AG04449 (cell line): Measurements from ENCODE around the gene KCNQ5.

Experiments
- CTCF ChIA-PET: fragments of 350-600 bp; formaldehyde crosslinking; extraction: SDS; loops from one replicate; lab custom pipeline; 2021; ENCODE audit warnings: antibody characterized with exemption; lab: Yijun Ruan, JAX
- POLR2A ChIA-PET: fragments of 400-600, 350-600 bp; formaldehyde crosslinking; extraction: SDS; loops from one replicate; lab custom pipeline; 2020; ENCODE audit warnings: antibody characterized with exemption, inconsistent platforms; lab: Yijun Ruan, JAX
- DNase-seq: peaks from one replicate; pipeline ENCODE4 v3.0.0-alpha.2; 2010; ENCODE audit warnings: low read depth, low spot score
- H3K4me3 ChIP-seq: 2 replicates; pipeline ENCODE4 v1.5.1; 2011; ENCODE audit warnings: low read depth, mild to moderate bottlenecking, control low read depth, low read length
- TF ChIP-seq, protein P1 (sequence below): IDR thresholded peaks from one replicate; pipeline ENCODE4 v1.5.1; 2011; ENCODE audit warnings: mild to moderate bottlenecking, moderate library complexity, low read length, control low read depth, inconsistent platforms; ENCODE audit not compliant: insufficient read depth; ENCODE audit errors: missing control alignments

The KCNQ5 gene

DNA sequence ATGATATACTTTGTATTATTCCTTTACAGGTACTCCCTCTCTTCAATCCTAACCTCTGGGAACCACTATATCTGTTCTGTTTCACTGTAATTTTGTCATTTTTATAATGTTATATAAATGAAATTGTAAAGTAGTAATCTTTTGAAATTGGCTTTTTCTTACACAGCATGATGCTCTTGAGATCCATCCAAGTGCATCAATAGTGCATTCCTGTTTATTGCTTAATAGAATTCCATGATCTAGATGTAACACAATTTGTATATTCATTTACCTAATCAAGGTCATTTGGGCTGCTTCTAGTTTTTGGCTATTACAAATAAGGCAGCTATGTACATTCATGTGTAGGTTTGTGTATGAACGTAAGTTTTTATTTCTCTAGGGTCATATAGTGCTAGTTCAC lies 428.8 kb downstream of the KCNQ5 start:
- ChIA-PET CTCF (no interaction called here), POLR2A (no interaction called here)
- no peak overlapping the region for H3K4me3 ChIP-seq

DNA sequence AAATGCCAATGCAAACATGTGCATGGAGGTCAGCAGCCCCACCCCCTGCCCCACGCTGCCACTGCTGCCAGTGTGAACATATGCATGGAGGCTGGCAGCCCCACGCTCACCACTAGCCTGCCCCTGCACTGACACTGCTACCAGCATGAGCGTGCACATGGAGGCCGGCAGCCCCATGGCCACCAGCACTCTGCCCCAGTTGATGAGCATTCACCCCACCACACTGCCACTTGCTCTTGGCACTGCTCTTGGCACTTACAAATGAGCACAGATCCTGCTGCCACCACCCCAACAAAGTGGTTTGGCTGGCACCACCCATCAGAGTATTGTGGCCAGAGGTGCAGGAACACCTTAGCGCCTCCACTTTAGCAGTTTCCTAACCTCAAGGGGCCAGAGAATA lies 429.3 kb downstream of the KCNQ5 start:
- DNase-seq: no peak
- ChIA-PET POLR2A (no interaction called here), CTCF (no interaction called here)
- no peak overlapping the region for H3K4me3 ChIP-seq
- TF ChIP-seq, protein P1, sequence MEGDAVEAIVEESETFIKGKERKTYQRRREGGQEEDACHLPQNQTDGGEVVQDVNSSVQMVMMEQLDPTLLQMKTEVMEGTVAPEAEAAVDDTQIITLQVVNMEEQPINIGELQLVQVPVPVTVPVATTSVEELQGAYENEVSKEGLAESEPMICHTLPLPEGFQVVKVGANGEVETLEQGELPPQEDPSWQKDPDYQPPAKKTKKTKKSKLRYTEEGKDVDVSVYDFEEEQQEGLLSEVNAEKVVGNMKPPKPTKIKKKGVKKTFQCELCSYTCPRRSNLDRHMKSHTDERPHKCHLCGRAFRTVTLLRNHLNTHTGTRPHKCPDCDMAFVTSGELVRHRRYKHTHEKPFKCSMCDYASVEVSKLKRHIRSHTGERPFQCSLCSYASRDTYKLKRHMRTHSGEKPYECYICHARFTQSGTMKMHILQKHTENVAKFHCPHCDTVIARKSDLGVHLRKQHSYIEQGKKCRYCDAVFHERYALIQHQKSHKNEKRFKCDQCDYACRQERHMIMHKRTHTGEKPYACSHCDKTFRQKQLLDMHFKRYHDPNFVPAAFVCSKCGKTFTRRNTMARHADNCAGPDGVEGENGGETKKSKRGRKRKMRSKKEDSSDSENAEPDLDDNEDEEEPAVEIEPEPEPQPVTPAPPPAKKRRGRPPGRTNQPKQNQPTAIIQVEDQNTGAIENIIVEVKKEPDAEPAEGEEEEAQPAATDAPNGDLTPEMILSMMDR: no peak

More for the DNA sequence above, 428.8 kb downstream of the KCNQ5 start:
- TF ChIP-seq, protein P1: no peak
- no peak for DNase-seq

DNA sequence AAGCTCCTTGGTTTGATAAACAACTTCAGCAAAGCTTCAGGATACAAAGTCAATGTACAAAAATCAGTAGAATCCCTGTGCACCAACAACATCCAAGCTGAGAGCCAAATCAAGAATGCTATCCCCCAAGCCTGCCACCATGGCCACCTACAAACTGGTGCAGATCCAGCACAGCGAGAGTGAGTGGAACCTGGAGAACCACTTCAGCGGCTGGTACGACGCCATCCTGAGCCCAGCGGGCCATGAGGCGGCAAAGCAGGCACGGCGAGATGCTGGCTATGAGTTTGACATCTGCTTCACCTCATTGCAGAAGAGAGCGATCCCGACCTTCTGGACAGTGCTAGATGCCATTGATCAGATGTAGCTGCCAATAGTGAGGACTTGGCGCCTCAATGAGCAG lies 433.1 kb downstream of the KCNQ5 start:
- CTCF ChIA-PET: no interaction called here
- no peak for DNase-seq
- TF ChIP-seq, protein P1: no peak
- no peak overlapping the region for H3K4me3 ChIP-seq
- POLR2A ChIA-PET: no interaction called here

DNA sequence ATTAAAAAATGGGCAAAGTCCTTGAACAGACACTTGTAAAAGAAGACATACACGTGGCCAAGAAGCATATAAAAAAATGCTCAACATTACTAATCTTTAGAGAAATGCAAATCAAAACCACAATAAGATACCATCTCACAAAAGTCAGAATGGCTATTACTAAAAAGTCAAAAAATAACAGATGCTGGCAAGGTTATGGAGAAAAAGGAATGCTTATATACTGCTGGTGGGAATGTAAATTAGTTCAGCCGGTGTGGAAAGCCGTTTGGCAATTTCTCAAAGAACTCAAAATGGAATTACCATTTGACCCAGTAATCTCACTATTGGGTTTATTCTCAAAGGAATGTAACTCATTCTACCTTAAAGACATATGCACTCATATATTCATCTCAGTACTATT lies 436.9 kb downstream of the KCNQ5 start:
- POLR2A ChIA-PET: interaction anchor here (0.6 kb wide), 1 partner anchor 350 kb away, joined by 3 read pairs; no protein-coding TSS in a partner anchor
- CTCF ChIA-PET: no interaction called here
- TF ChIP-seq, protein P1: no peak
- no peak overlapping the region for H3K4me3 ChIP-seq
- DNase-seq: peak; percentile 45

DNA sequence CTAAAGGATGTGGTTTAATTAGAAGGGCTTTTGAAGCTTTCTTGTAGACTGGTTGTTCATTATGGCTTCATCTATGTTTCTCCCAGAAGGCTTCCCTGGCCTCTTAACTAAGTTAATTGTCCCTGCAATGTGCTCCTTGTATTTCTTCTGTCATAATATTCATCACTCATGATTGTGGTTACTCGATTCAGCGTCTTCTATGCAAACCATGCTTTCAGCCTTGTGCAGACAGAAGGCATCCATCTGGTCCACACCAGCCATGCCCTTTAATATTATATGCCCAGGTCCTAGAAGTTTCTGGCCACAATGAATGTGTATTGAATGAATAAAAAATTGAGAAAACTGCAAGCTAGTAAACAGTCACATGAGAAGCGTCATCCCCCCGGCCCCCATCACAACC lies 440.3 kb downstream of the KCNQ5 start:
- POLR2A ChIA-PET: no interaction called here
- H3K4me3 ChIP-seq: no peak overlapping the region

DNA sequence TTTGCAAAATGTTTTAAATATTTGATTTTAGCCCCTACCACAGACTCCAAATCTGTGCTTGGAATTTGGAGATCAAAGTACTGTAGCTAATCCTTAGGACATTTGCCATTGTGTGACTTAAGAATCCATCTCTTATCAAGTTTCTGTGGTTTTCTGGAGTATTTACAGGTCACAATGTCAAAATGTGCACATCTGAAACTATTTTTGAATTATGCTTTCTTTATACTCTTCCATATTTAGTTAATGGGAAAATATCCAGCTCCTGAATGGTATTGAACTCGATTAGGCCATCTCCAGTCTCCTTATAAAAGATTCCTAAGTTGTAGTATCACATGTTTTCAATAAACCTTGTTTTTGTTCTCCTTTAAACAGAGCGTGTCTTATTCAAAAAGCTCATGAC lies 441.0 kb downstream of the KCNQ5 start:
- no peak overlapping the region for H3K4me3 ChIP-seq
- CTCF ChIA-PET: no interaction called here
- DNase-seq: no peak
- TF ChIP-seq, protein P1: no peak
- POLR2A ChIA-PET: interaction anchor here (0.7 kb wide), 1 partner anchor 106 kb away, joined by 3 read pairs; no protein-coding TSS in a partner anchor

More for the DNA sequence above, 440.3 kb downstream of the KCNQ5 start:
- CTCF ChIA-PET: no interaction called here
- DNase-seq: no peak
- TF ChIP-seq, protein P1: no peak
